MM.1S (cell line): ENCODE data around the gene KANK4.

Experiments used
- DNase-seq: peaks from one replicate; pipeline ENCODE4 v3.0.0-alpha.2; 2015
- H2AFZ ChIP-seq: fragments of 300-600 bp; sonication (generic); 2 replicates; pipeline ENCODE4 v1.6.0; 2016; ENCODE audit warnings: antibody characterized with exemption, low read length
- H3F3A ChIP-seq: fragments of 300-600 bp; sonication (generic); 2 replicates; pipeline ENCODE4 v1.6.1; 2016; ENCODE audit warnings: mild to moderate bottlenecking, antibody characterized with exemption, low read length, moderate library complexity, mixed read lengths; ENCODE audit not compliant: insufficient read depth
- H3K27ac ChIP-seq: fragments of 300-600 bp; sonication (generic); 2 replicates; pipeline ENCODE4 v1.5.1; 2016; ENCODE audit warnings: mild to moderate bottlenecking, low read length
- H3K27me3 ChIP-seq: fragments of 300-600 bp; sonication (generic); replicated peaks from 2 replicates; pipeline ENCODE4 v1.6.0; 2016; ENCODE audit warnings: low read length; ENCODE audit not compliant: insufficient read depth
- H3K36me3 ChIP-seq: fragments of 300-600 bp; sonication (generic); replicated peaks from 2 replicates; pipeline ENCODE4 v1.6.1; 2016; ENCODE audit warnings: mild to moderate bottlenecking, low read length, mixed read lengths; ENCODE audit not compliant: insufficient read depth
- H3K4me1 ChIP-seq: fragments of 300-600 bp; sonication (generic); 2 replicates; pipeline ENCODE4 v1.6.1; 2016; ENCODE audit warnings: low read length, mixed read lengths
- H3K4me2 ChIP-seq: fragments of 300-600 bp; sonication (generic); 2 replicates; pipeline ENCODE4 v1.6.0; 2016; ENCODE audit warnings: low read depth, low read length
- H3K4me3 ChIP-seq: fragments of 300-600 bp; sonication (generic); 2 replicates; pipeline ENCODE4 v1.5.1; 2016; ENCODE audit warnings: low read length, mixed read lengths
- H3K79me2 ChIP-seq: fragments of 300-600 bp; sonication (generic); 2 replicates; pipeline ENCODE4 v1.6.1; 2016; ENCODE audit warnings: mixed run types, low read length, mixed read lengths
- H3K9ac ChIP-seq: fragments of 300-600 bp; sonication (generic); 2 replicates; pipeline ENCODE4 v1.6.1; 2016; ENCODE audit warnings: low read length, mixed read lengths
- H3K9me2 ChIP-seq: fragments of 300-600 bp; sonication (generic); replicated peaks from 2 replicates; pipeline ENCODE4 v1.6.1; 2016; ENCODE audit warnings: mild to moderate bottlenecking, low read length, mixed read lengths; ENCODE audit not compliant: insufficient read depth
- H3K9me3 ChIP-seq: fragments of 300-600 bp; sonication (generic); replicated peaks from 2 replicates; pipeline ENCODE4 v1.6.1; 2016; ENCODE audit warnings: mild to moderate bottlenecking, low read length, mixed read lengths; ENCODE audit not compliant: insufficient read depth
- H4K20me1 ChIP-seq: fragments of 300-600 bp; sonication (generic); 2 replicates; pipeline ENCODE4 v1.6.1; 2016; ENCODE audit warnings: mild to moderate bottlenecking, low read length, moderate library complexity, mixed read lengths; ENCODE audit not compliant: insufficient read depth
- EZH2 ChIP-seq: fragments of 300-600 bp; sonication (generic); optimal IDR thresholded peaks from 2 replicates; pipeline ENCODE3; 2017; ENCODE audit warnings: low read depth, mild to moderate bottlenecking, antibody characterized with exemption, low read length, mixed read lengths
- EZH2phosphoT487 ChIP-seq: fragments of 300-600 bp; sonication (generic); IDR thresholded peaks from 2 replicates; pipeline ENCODE4 v1.6.1; 2018; ENCODE audit warnings: antibody characterized with exemption, low read length
- TF ChIP-seq, protein P1 (sequence below): fragments of 300-600 bp; sonication (generic); IDR thresholded peaks from 2 replicates; pipeline ENCODE4 v1.5.1; 2016; ENCODE audit warnings: antibody characterized with exemption, low read length, mixed read lengths

KANK4 gene

GRCh38 chr1:62341089-62341488 is 21.9 kb upstream of the KANK4 start:
- Histone ChIP-seq H4K20me1 (no peaks in the 10 kb centered on the region), H3K9ac (no peak overlapping the region)

GRCh38 chr1:62337706-62338631 is 18.7 kb upstream of the KANK4 start:
- Histone ChIP-seq H4K20me1 (no peaks in the 10 kb centered on the region), H3K79me2 (no peaks in the 10 kb centered on the region), H3K9me3 (no peaks in the 10 kb centered on the region), H3K27ac (no peak overlapping the region), H3K4me3 (no peak overlapping the region), H3K27me3 (no peaks in the 10 kb centered on the region), H3K9ac (no peak overlapping the region), H3K36me3 (no peaks in the 10 kb centered on the region), H3K4me1 (no peaks in the 10 kb centered on the region), H3F3A (no peaks in the 10 kb centered on the region), H3K4me2 (no peak overlapping the region), H3K9me2 (no peaks in the 10 kb centered on the region), H2AFZ (no peak overlapping the region)
- TF ChIP-seq EZH2 (no peak), EZH2phosphoT487 (no peak)
- TF ChIP-seq, protein P1, sequence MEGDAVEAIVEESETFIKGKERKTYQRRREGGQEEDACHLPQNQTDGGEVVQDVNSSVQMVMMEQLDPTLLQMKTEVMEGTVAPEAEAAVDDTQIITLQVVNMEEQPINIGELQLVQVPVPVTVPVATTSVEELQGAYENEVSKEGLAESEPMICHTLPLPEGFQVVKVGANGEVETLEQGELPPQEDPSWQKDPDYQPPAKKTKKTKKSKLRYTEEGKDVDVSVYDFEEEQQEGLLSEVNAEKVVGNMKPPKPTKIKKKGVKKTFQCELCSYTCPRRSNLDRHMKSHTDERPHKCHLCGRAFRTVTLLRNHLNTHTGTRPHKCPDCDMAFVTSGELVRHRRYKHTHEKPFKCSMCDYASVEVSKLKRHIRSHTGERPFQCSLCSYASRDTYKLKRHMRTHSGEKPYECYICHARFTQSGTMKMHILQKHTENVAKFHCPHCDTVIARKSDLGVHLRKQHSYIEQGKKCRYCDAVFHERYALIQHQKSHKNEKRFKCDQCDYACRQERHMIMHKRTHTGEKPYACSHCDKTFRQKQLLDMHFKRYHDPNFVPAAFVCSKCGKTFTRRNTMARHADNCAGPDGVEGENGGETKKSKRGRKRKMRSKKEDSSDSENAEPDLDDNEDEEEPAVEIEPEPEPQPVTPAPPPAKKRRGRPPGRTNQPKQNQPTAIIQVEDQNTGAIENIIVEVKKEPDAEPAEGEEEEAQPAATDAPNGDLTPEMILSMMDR = no peak
- DNase-seq = no peak

More at GRCh38 chr1:62341089-62341488, 21.9 kb upstream of the KANK4 start:
- no peak overlapping the region for H3K4me3 ChIP-seq
- no peaks in the 10 kb centered on the region for H3F3A ChIP-seq
- H3K9me2 ChIP-seq = no peaks in the 10 kb centered on the region
- DNase-seq = no peak
- no peak overlapping the region for H2AFZ ChIP-seq
- no peaks in the 10 kb centered on the region for H3K9me3 ChIP-seq
- H3K4me2 ChIP-seq = no peak overlapping the region
- no peak for TF ChIP-seq EZH2phosphoT487
- TF ChIP-seq, protein P1 = no peak
- TF ChIP-seq EZH2 = no peak
- no peak overlapping the region for H3K27ac ChIP-seq
- H3K79me2 ChIP-seq = no peaks in the 10 kb centered on the region
- H3K4me1 ChIP-seq = no peaks in the 10 kb centered on the region
- H3K27me3 ChIP-seq = no peaks in the 10 kb centered on the region
- no peaks in the 10 kb centered on the region for H3K36me3 ChIP-seq

DNA sequence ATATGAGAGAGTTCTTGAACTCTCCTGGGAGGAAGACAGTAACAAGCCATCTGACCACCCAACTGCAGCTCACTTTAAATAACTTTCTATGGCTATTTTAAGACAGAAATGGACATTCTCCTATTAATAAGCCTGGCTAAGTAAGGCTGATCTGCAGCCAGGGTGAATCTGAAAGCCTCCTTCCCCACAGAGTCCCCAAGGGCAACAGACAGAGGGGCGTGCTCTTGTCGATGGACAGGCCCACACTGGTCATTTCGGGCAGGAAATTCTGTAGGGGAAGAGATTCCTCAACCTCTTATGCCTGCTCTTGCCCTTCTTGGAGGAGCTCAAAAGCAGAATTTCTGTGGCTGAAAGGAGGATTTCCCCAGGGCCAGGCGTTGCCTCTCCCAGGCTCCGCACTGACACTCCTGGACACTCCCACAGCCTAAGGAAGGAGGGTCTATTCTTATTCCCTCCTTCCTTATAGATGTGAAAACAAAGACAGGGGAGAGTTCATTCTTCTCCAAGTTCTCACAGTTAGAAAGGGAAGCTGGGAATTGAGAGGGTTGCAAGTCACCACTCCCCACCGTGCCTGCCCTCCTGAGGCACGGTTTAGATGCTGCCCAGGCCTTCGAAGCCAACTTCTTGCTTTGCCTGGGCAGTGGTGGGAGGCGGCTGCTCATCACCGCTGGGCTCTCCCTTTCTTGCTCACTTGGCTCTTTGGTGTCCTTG is 17.9 kb upstream of the KANK4 start:
- H3K4me2 ChIP-seq = no peak overlapping the region
- H3K27me3 ChIP-seq = no peaks in the 10 kb centered on the region
- H3K79me2 ChIP-seq = no peaks in the 10 kb centered on the region
- H3K4me1 ChIP-seq = no peaks in the 10 kb centered on the region
- H3F3A ChIP-seq = no peaks in the 10 kb centered on the region
- TF ChIP-seq, protein P1 = no peak
- TF ChIP-seq EZH2 (no peak), EZH2phosphoT487 (no peak)
- DNase-seq = no peak
- no peak overlapping the region for H3K9ac ChIP-seq
- no peak overlapping the region for H2AFZ ChIP-seq
- no peaks in the 10 kb centered on the region for H4K20me1 ChIP-seq
- no peak overlapping the region for H3K27ac ChIP-seq
- no peaks in the 10 kb centered on the region for H3K9me2 ChIP-seq
- no peaks in the 10 kb centered on the region for H3K36me3 ChIP-seq
- no peak overlapping the region for H3K4me3 ChIP-seq
- no peaks in the 10 kb centered on the region for H3K9me3 ChIP-seq
